GM21529 (cell line): Measurements from ENCODE around the gene MAP2K3.
A peak's percentile ranks its signal among the peaks of the same experiment; 100 is the strongest.
"Not testable (repeated sequence)": the region's sequence is repeated elsewhere in the genome, so short reads cannot be mapped to it uniquely, and the experiment has no call there.

Source experiments
- ATAC-seq: cut with Tn5 transposase; IDR thresholded peaks from one replicate; pipeline ENCODE4 v1.9.1; 2021; ENCODE audit not compliant: unreplicated experiment

Gene MAP2K3

GRCh38 chr17:21327921-21328320 is 43.4 kb downstream of the MAP2K3 start:
- peak; percentile 59 for ATAC-seq

- ATAC-seq = not testable (repeated sequence)
Observed at GRCh38 chr17:21328778-21329177, 44.3 kb downstream of the MAP2K3 start.

- no peak for ATAC-seq
Observed at GRCh38 chr17:21330436-21331160, 46.1 kb downstream of the MAP2K3 start.

- not testable (repeated sequence) for ATAC-seq
Observed at GRCh38 chr17:21336541-21337294, 52.2 kb downstream of the MAP2K3 start.

- not testable (repeated sequence) for ATAC-seq
Observed at GRCh38 chr17:21337981-21338625, 53.6 kb downstream of the MAP2K3 start.

- ATAC-seq = no peak
Observed at GRCh38 chr17:21339011-21339410, 54.5 kb downstream of the MAP2K3 start.

GRCh38 chr17:21339571-21339970 is 55.1 kb downstream of the MAP2K3 start:
- ATAC-seq = not testable (repeated sequence)

- ATAC-seq = not testable (repeated sequence)
Observed at GRCh38 chr17:21340407-21340806, 55.9 kb downstream of the MAP2K3 start.

GRCh38 chr17:21341279-21341678 is 56.8 kb downstream of the MAP2K3 start:
- ATAC-seq = not testable (repeated sequence)

GRCh38 chr17:21341925-21342540 is 57.5 kb downstream of the MAP2K3 start:
- ATAC-seq = not testable (repeated sequence)

GRCh38 chr17:21343061-21343949 is 58.8 kb downstream of the MAP2K3 start:
- not testable (repeated sequence) for ATAC-seq

GRCh38 chr17:21344801-21345200 is 60.3 kb downstream of the MAP2K3 start:
- ATAC-seq = not testable (repeated sequence)

GRCh38 chr17:21345236-21345635 is 60.7 kb downstream of the MAP2K3 start:
- ATAC-seq = no peak

GRCh38 chr17:21346107-21346506 is 61.6 kb downstream of the MAP2K3 start:
- not testable (repeated sequence) for ATAC-seq

GRCh38 chr17:21346651-21347250 is 62.2 kb downstream of the MAP2K3 start:
- ATAC-seq = not testable (repeated sequence)

- ATAC-seq = not testable (repeated sequence)
Observed at GRCh38 chr17:21347660-21348059, 63.1 kb downstream of the MAP2K3 start.

- peak; percentile 72 for ATAC-seq
Observed at GRCh38 chr17:21348081-21348925, 63.8 kb downstream of the MAP2K3 start.

GRCh38 chr17:21348926-21349261 is 64.4 kb downstream of the MAP2K3 start:
- ATAC-seq = not testable (repeated sequence)
